Activated B cell treated with CpG ODN at 0.5 μM for 24 hours (primary cell): ENCODE measurements around the gene KLHL12. TPM values are rescaled to one million over a fixed set of nuclear protein-coding genes. Genes with fewer than 3 reads are reported as not detected.
"Not testable (repeated sequence)": the region's sequence is repeated elsewhere in the genome, so short reads cannot be mapped to it uniquely, and the experiment has no call there.

Source experiments
- ATAC-seq: fragments of 200-7000 bp; cut with Tn5 transposase; one replicate; pipeline ENCODE4 v1.10.0; 2021; ENCODE audit warnings: low read depth, mild to moderate bottlenecking, moderate library complexity
- CTCF ChIA-PET: fragments of 350-600 bp; sonication (Branson Sonifier 250); formaldehyde crosslinking; loops from one replicate; lab custom pipeline; 2021; ENCODE audit warnings: antibody characterized with exemption; lab: Charles Lee
- POLR2A ChIA-PET: fragments of 350-600 bp; sonication (Branson Sonifier 250); formaldehyde crosslinking; loops from one replicate; lab custom pipeline; 2021; ENCODE audit warnings: antibody characterized with exemption; lab: Charles Lee
- DNase-seq: peaks from one replicate; pipeline ENCODE4 v3.0.0; 2022
- H3K27ac Mint-ChIP-seq: one replicate; pipeline ENCODE4 v1.8.0; 2020; ENCODE audit warnings: mixed read lengths
- H3K27me3 Mint-ChIP-seq: one replicate; pipeline ENCODE4 v1.8.0; 2021; ENCODE audit warnings: mixed read lengths
- H3K36me3 Mint-ChIP-seq: one replicate; pipeline ENCODE4 v1.8.0; 2021; ENCODE audit warnings: low read depth, mixed read lengths
- H3K4me1 Mint-ChIP-seq: one replicate; pipeline ENCODE4 v1.8.0; 2021; ENCODE audit warnings: mixed read lengths
- H3K4me3 Mint-ChIP-seq: one replicate; pipeline ENCODE4 v1.8.0; 2020; ENCODE audit warnings: mild to moderate bottlenecking, mixed read lengths
- H3K9me3 Mint-ChIP-seq: one replicate; pipeline ENCODE4 v1.8.0; 2020; ENCODE audit warnings: mixed read lengths
- intact Hi-C: fragments of 100-400 bp; cut with micrococcal nuclease; formaldehyde crosslinking; loops from one replicate; pipeline ENCODE4 v1.15.1; 2024
- total RNA-seq: library from RNA; stranded (reverse); gene quantifications from 2 replicates; pipeline ENCODE4 v1.2.3, GENCODE V29; 2022
- TF ChIP-seq, protein P1 (sequence below): fragments of 200-600 bp; IDR thresholded peaks from one replicate; pipeline ENCODE4 v1.8.0; 2022; ENCODE audit warnings: antibody characterized with exemption, mild to moderate bottlenecking

KLHL12 gene
- total RNA-seq, 1 donor from 2014 or later, result 30.8 TPM

DNA sequence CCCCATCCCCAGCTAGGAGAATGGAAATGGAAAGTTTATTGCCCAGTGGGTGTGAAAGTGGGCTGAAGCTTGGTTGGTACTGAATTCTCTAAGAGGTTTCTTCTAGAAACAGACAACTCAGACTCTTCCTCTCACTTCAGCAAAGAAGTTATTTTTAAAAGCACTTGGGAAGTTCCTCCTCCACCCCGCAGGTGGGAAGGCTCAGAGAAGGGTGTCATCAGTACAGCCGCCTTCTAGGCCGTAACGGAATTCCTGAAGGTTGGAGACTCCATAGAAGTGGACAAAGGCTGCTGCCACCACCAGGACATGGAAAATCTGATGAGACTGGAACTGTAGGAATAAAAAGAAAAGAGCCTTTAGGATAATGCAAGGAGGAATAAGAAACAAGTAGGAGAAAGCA lies 14.3 kb upstream of the KLHL12 start:
- no peak for DNase-seq
- TF ChIP-seq, protein P1, sequence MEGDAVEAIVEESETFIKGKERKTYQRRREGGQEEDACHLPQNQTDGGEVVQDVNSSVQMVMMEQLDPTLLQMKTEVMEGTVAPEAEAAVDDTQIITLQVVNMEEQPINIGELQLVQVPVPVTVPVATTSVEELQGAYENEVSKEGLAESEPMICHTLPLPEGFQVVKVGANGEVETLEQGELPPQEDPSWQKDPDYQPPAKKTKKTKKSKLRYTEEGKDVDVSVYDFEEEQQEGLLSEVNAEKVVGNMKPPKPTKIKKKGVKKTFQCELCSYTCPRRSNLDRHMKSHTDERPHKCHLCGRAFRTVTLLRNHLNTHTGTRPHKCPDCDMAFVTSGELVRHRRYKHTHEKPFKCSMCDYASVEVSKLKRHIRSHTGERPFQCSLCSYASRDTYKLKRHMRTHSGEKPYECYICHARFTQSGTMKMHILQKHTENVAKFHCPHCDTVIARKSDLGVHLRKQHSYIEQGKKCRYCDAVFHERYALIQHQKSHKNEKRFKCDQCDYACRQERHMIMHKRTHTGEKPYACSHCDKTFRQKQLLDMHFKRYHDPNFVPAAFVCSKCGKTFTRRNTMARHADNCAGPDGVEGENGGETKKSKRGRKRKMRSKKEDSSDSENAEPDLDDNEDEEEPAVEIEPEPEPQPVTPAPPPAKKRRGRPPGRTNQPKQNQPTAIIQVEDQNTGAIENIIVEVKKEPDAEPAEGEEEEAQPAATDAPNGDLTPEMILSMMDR, result no peak
- CTCF ChIA-PET, result no interaction called here
- intact Hi-C loops, result no loop called here
- no peak overlapping the region for H3K27ac Mint-ChIP-seq
- POLR2A ChIA-PET, result no interaction called here
- peaks cover 67% of the 10 kb centered on the region for H3K36me3 Mint-ChIP-seq
- H3K27me3 Mint-ChIP-seq, result no peaks in the 10 kb centered on the region
- no peaks in the 10 kb centered on the region for H3K4me1 Mint-ChIP-seq
- ATAC-seq, result no peak
- H3K4me3 Mint-ChIP-seq, result no peak overlapping the region
- H3K9me3 Mint-ChIP-seq, result no peaks in the 10 kb centered on the region

DNA sequence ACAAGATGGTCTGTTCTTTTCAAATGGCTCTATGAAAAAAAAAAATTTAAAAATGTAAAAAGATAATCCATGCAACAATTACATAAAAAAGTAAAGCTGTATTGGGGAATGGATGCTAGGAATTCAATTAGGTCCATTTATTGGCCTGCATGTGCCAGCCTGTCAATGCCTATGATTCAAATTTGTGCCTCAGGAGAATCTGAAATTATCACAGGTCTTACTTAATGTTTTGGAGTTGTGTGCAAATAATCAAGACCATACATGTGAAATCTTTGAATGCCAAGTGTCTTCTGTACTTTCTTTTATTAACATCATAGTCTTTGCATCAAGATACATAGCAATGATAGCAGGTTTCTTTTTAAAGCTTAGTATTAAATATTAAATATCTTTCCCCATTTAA lies 13.5 kb upstream of the KLHL12 start:
- CTCF ChIA-PET, result no interaction called here
- Mint-ChIP-seq H3K36me3 (peaks cover 59% of the 10 kb centered on the region), H3K4me1 (peaks cover 2% of the 10 kb centered on the region), H3K9me3 (no peaks in the 10 kb centered on the region), H3K4me3 (no peak overlapping the region), H3K27ac (no peak overlapping the region), H3K27me3 (no peaks in the 10 kb centered on the region)
- POLR2A ChIA-PET, result no interaction called here
- intact Hi-C loops, result no loop called here
- TF ChIP-seq, protein P1, result no peak
- ATAC-seq, result no peak
- DNase-seq, result no peak

DNA sequence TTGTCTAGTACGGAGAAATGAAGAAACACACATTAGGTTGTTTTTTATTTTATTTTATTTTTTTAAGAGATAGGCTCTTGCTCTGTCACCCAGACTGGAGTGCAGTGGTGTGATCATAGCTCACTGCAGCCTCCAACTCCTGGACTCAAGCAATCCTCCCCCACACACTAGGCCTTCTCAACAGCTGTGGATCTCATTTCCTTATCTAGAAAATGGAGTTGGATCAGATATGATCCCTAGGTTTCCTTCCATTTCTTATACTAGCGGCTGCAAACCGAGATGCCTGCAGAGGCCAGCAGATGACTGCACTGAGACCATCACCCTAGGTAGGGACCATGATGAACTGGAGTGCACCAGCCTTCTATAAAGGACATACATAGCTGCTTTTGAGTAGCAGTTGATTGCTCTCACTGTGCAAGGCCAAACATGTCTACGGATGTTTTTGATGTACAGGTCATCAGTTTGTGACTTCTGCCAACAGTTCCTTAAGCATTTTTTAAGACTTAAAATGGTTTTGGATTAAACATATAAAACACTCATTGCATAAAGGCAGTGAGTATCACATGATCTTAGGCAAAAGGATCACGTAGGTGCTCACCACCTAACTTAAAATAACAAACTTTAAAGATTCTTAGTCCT lies 11.4 kb upstream of the KLHL12 start:
- Mint-ChIP-seq H3K36me3 (peaks cover 37% of the 10 kb centered on the region), H3K4me3 (no peak overlapping the region), H3K27ac (no peak overlapping the region), H3K9me3 (no peaks in the 10 kb centered on the region), H3K4me1 (peaks cover 10% of the 10 kb centered on the region), H3K27me3 (no peaks in the 10 kb centered on the region)
- intact Hi-C loops, result no loop called here
- CTCF ChIA-PET, result no interaction called here
- TF ChIP-seq, protein P1, result no peak
- POLR2A ChIA-PET, result no interaction called here
- no peak for DNase-seq
- no peak for ATAC-seq

DNA sequence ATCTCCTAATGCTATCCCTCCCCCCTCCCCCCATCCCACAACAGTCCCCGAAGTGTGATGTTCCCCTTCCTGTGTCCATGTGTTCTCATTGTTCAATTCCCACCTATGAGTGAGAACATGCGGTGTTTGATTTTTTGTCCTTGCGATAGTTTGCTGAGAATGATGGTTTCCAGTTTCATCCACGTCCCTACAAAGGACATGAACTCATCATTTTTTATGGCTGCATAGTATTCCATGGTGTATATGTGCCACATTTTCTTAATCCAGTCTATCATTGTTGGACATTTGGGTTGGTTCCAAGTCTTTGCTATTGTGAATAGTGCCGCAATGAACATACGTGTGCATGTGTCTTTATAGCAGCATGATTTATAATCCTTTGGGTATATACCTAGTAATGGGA lies 9.4 kb upstream of the KLHL12 start:
- H3K9me3 Mint-ChIP-seq, DNase-seq, POLR2A ChIA-PET, H3K27me3 Mint-ChIP-seq, H3K4me3 Mint-ChIP-seq, H3K27ac Mint-ChIP-seq, ATAC-seq, CTCF ChIA-PET, intact Hi-C loops: not testable (repeated sequence)
- Mint-ChIP-seq H3K4me1 (peaks cover 12% of the 10 kb centered on the region), H3K36me3 (peaks cover 18% of the 10 kb centered on the region)

DNA sequence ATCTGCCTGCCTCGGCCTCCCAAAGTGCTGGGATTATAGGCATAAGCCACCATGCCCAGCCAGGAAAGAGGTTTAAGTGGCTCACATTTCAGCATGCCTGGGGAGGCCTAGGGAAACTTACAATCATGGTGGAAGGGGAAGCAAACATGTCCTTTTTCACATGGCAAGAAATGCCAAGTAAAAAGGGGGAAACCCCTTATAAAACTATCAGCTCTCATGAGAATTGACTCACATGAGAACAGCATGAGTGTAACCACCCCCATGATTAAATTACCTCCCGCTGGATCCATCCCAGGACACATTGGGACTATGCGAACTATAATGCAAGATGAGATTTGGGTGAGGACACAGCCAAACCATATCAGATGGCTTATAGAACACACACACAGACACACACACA lies 8.8 kb upstream of the KLHL12 start:
- intact Hi-C loops, result no loop called here
- no peak overlapping the region for H3K27ac Mint-ChIP-seq
- DNase-seq (no peak), ATAC-seq (peak; percentile 18)
- peaks cover 12% of the 10 kb centered on the region for H3K4me1 Mint-ChIP-seq
- TF ChIP-seq, protein P1, result no peak
- H3K27me3 Mint-ChIP-seq, result no peaks in the 10 kb centered on the region
- POLR2A ChIA-PET, result no interaction called here
- H3K9me3 Mint-ChIP-seq, result peaks cover 4% of the 10 kb centered on the region
- no peak overlapping the region for H3K4me3 Mint-ChIP-seq
- CTCF ChIA-PET, result no interaction called here
- H3K36me3 Mint-ChIP-seq, result peaks cover 12% of the 10 kb centered on the region

DNA sequence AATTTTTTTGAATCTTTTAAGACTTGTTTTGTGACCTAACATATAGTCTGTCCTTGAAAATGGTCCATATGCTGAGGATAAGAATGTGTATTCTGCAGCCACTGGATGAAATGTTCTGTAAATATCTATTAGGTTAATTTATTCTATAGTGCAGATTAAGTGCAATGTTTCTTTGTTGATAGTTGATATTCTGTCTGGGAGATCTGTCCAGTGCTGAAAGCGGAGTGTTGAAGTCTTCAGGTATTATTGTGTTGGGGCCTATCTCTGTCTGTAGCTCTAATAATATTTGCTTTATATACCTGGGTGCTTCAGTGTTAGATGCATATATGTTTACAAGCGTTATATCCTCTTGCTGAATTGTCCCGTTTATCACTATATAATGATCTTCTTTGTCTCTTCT lies 7.7 kb upstream of the KLHL12 start:
- Mint-ChIP-seq H3K4me1 (peaks cover 12% of the 10 kb centered on the region), H3K4me3 (no peak overlapping the region), H3K36me3 (peaks cover 4% of the 10 kb centered on the region), H3K27me3 (no peaks in the 10 kb centered on the region), H3K27ac (no peak overlapping the region), H3K9me3 (peaks cover 4% of the 10 kb centered on the region)
- ChIA-PET POLR2A (no interaction called here), CTCF (no interaction called here)
- intact Hi-C loops, result no loop called here
- TF ChIP-seq, protein P1, result no peak
- DNase-seq, result no peak
- no peak for ATAC-seq
